Measurements from ENCODE around the gene TSPY2.
"Not testable (repeated sequence)": the region's sequence is repeated elsewhere in the genome, so short reads cannot be mapped to it uniquely, and the experiment has no call there.

Gene TSPY2

GRCh38 chrY:6245923-6246322 is at the start of gene TSPY2:
Gene TSPY2 (plus strand): TSS chrY:6246223. CDS start chrY:6246269, 46 bp downstream.
- not testable (repeated sequence) for DNase-seq

- not testable (repeated sequence) for DNase-seq
Observed at GRCh38 chrY:6209565-6209964, 36.5 kb upstream of the TSPY2 start.

GRCh38 chrY:6217045-6217444 is 29.0 kb upstream of the TSPY2 start:
- DNase-seq: not testable (repeated sequence)

GRCh38 chrY:6269839-6270238 is 23.8 kb downstream of the TSPY2 start:
- DNase-seq: not testable (repeated sequence)

All from NCI-H146 (cell line).